GM12873 (cell line): ENCODE data around the gene FLYWCH1.

Experiments
- TF ChIP-seq, protein P1 (sequence below): IDR thresholded peaks from 2 replicates; pipeline ENCODE4 v1.5.1; 2012; ENCODE audit warnings: low read depth, mild to moderate bottlenecking, moderate library complexity, low read length, control low read depth; ENCODE audit not compliant: insufficient read depth; ENCODE audit errors: missing control alignments

FLYWCH1 gene

GRCh38 chr16:2942045-2942444, 30.3 kb downstream of the FLYWCH1 start:
- TF ChIP-seq, protein P1, sequence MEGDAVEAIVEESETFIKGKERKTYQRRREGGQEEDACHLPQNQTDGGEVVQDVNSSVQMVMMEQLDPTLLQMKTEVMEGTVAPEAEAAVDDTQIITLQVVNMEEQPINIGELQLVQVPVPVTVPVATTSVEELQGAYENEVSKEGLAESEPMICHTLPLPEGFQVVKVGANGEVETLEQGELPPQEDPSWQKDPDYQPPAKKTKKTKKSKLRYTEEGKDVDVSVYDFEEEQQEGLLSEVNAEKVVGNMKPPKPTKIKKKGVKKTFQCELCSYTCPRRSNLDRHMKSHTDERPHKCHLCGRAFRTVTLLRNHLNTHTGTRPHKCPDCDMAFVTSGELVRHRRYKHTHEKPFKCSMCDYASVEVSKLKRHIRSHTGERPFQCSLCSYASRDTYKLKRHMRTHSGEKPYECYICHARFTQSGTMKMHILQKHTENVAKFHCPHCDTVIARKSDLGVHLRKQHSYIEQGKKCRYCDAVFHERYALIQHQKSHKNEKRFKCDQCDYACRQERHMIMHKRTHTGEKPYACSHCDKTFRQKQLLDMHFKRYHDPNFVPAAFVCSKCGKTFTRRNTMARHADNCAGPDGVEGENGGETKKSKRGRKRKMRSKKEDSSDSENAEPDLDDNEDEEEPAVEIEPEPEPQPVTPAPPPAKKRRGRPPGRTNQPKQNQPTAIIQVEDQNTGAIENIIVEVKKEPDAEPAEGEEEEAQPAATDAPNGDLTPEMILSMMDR, result no peak

DNA sequence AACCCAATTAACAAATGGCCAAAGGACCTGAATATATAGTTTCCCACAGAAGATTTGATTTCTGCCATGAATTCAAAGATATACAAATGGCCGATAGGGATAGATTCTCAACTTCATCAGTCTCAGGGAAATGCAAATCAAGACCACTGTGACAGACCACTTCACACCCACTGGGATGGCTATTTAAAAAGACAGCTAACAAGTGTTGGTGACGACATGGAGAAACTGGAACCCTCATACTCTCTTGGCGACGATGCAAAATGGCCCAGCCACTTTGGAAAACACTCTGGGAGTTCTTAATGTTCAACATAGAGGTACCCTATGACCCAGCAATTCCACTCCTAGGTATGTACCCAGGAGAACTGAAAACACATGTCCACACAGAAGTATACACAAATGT, 34.9 kb downstream of the FLYWCH1 start:
- TF ChIP-seq, protein P1, result no peak

GRCh38 chr16:2948807-2949704, 37.3 kb downstream of the FLYWCH1 start:
- TF ChIP-seq, protein P1, result no peak

DNA sequence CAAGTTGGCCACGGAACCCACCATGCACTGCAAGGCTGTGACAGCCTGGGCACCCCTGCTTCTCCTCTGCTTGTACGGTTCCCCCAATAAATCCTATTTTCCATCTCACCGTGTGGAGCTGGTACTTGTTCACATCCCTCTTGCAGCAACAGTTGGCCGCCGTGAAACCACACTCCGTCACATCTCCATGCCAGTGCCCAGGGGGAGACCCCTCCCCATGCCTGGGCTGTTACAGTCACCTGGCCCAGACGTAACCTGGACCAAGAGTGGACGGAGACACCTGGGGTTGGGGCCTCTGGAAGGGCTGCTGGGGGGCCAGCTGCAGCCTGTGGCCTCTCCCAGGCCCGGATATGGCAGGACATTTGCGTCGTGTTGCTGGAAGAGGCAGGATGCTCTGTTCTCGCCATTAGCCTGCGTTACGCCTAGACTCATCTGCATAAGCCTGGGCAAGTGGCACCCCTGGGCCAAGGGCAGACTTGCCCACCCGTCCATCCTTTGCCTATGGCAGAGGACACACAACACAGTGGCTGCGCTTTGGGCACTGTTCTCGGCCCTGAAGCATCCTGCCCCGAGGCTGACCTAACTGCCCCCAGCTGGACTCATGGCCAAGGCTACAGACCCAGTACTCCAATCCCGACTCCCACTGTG, 38.1 kb downstream of the FLYWCH1 start:
- TF ChIP-seq, protein P1, result no peak

DNA sequence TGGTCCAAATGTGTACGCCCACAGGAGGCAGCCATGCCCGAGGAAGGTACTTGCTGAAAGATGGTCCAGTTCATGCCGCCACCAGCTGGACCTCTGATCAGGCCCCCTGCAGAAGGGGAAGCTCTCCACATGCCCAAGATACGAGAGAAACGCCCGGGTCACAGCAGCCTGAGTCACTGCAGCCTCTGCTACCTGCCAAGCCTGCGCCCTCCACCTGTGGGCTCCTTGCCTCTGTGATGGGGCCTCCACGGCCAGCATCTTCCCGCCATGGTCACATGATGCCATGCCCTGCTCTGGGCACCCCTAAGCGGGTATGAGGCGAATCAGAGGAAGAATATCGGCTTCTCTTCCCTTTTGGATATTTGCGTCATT, 38.6 kb downstream of the FLYWCH1 start:
- TF ChIP-seq, protein P1, result no peak

DNA sequence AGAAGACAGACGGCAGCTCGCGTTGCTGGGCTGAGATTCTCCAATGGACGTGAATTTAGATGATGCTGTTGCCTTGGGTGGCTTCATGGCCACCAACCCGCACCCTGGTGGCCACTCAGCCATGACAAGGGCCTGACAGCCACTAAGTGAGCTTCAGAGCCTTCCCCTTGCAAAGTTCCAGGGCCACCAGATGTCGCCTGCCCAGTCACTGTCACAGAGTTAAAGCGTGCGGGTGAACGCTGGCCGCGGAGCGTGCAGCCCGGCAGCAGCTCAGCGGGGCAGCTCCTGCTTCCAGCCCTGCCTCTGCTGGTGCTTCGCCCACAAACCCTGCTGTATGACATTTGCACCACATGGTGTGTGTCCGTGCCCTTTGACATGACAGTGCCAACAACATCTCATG, 39.0 kb downstream of the FLYWCH1 start:
- TF ChIP-seq, protein P1, result no peak

DNA sequence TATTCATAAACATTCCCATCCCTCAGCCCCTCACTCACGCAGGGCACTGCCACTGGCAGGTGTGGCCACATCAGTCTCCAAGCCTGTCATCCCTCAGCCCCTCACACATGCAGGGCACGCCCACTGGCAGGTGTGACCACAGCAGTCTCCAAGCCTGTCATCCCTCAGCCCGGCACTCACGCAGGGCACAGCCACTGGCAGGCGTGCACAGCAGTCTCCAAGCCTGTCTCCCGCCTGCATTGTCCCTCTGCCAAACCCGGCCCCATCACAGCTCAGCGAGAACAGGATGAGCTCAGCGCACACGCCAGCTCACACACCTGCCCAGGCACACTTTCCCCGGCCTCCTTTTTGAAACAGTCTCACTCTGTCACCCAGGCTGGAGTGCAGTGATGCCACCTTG, 40.9 kb downstream of the FLYWCH1 start:
- TF ChIP-seq, protein P1, result no peak
